Measurements from ENCODE around the gene TNFSF12. TPM values are rescaled to one million over a fixed set of nuclear protein-coding genes. Genes with fewer than 3 reads are reported as not detected.

TNFSF12 gene
- total RNA-seq, 1 experiment from 2014 or later: 0.33 TPM

- Histone ChIP-seq H3K27me3 (no peaks in the 10 kb centered on the region), H3K36me3 (peaks cover 59% of the 10 kb centered on the region), H3K9me3 (no peaks in the 10 kb centered on the region), H3K4me3 (no peak overlapping the region)
- no peak for DNase-seq
These were observed 27.6 kb downstream of the TNFSF12 start for GRCh38 chr17:7576432-7576937.

GRCh38 chr17:7577327-7578199 is 28.7 kb downstream of the TNFSF12 start:
- Histone ChIP-seq H3K27me3 (no peaks in the 10 kb centered on the region), H3K36me3 (peaks cover 59% of the 10 kb centered on the region), H3K4me3 (no peak overlapping the region), H3K9me3 (no peaks in the 10 kb centered on the region)
- DNase-seq: no peak

GRCh38 chr17:7579001-7579833 is 30.4 kb downstream of the TNFSF12 start, which contains the start of gene CD68:
TSS of gene CD68 (plus strand) at chr17:7579638. CDS start at chr17:7579678, 40 bp downstream.
- Histone ChIP-seq H3K36me3 (peaks cover 44% of the 10 kb centered on the region), H3K9me3 (no peaks in the 10 kb centered on the region), H3K27me3 (no peaks in the 10 kb centered on the region), H3K4me3 (peak within 1 kb of the TSS; percentile 30)
- peak; percentile 82 for DNase-seq

- no peak for DNase-seq
- Histone ChIP-seq H3K27me3 (no peaks in the 10 kb centered on the region), H3K4me3 (peak overlapping the region; percentile 30), H3K36me3 (peaks cover 36% of the 10 kb centered on the region), H3K9me3 (no peaks in the 10 kb centered on the region)
These were observed 31.2 kb downstream of the TNFSF12 start for GRCh38 chr17:7579834-7580603.

- H3K36me3 ChIP-seq: peaks cover 27% of the 10 kb centered on the region
- H3K27me3 ChIP-seq: no peaks in the 10 kb centered on the region
- no peaks in the 10 kb centered on the region for H3K9me3 ChIP-seq
- no peak for DNase-seq
- no peak overlapping the region for H3K4me3 ChIP-seq
These were observed 32.0 kb downstream of the TNFSF12 start for GRCh38 chr17:7580604-7581575.

GRCh38 chr17:7582396-7583252 is 33.8 kb downstream of the TNFSF12 start:
- Histone ChIP-seq H3K4me3 (no peak overlapping the region), H3K36me3 (peaks cover 10% of the 10 kb centered on the region), H3K27me3 (no peaks in the 10 kb centered on the region), H3K9me3 (no peaks in the 10 kb centered on the region)
- DNase-seq: no peak

GRCh38 chr17:7583253-7584109 is 34.6 kb downstream of the TNFSF12 start, which contains the start of gene MPDU1:
TSS of gene MPDU1 (plus strand) at chr17:7583852. CDS start at chr17:7583863, 11 bp downstream.
- Histone ChIP-seq H3K36me3 (peaks cover 5% of the 10 kb centered on the region; the same call in 1 of the 2 replicates), H3K9me3 (no peaks in the 10 kb centered on the region), H3K4me3 (peak within 1 kb of the TSS; percentile 83), H3K27me3 (no peaks in the 10 kb centered on the region)
- peak; percentile 89 for DNase-seq

GRCh38 chr17:7586673-7587419 is 38.0 kb downstream of the TNFSF12 start:
- no peak for DNase-seq
- Histone ChIP-seq H3K36me3 (peaks cover 2% of the 10 kb centered on the region; the same call in 1 of the 2 replicates), H3K9me3 (no peaks in the 10 kb centered on the region), H3K27me3 (no peaks in the 10 kb centered on the region), H3K4me3 (no peak overlapping the region)

- H3K27me3 ChIP-seq: no peaks in the 10 kb centered on the region
- no peak overlapping the region for H3K4me3 ChIP-seq
- DNase-seq: peak; percentile 67
- peaks cover 2% of the 10 kb centered on the region; the same call in 1 of the 2 replicates for H3K36me3 ChIP-seq
- no peaks in the 10 kb centered on the region for H3K9me3 ChIP-seq
These were observed 38.7 kb downstream of the TNFSF12 start for GRCh38 chr17:7587420-7588151.

GRCh38 chr17:7588553-7589203 is 39.8 kb downstream of the TNFSF12 start:
- Histone ChIP-seq H3K27me3 (no peaks in the 10 kb centered on the region), H3K4me3 (no peak overlapping the region), H3K9me3 (no peaks in the 10 kb centered on the region), H3K36me3 (peaks cover 2% of the 10 kb centered on the region; the same call in 1 of the 2 replicates)
- no peak for DNase-seq

- peaks cover 6% of the 10 kb centered on the region for H3K36me3 ChIP-seq
- no peak overlapping the region for H3K4me3 ChIP-seq
- no peak for DNase-seq
- no peaks in the 10 kb centered on the region for H3K27me3 ChIP-seq
- H3K9me3 ChIP-seq: no peaks in the 10 kb centered on the region
These were observed 40.5 kb downstream of the TNFSF12 start for GRCh38 chr17:7589204-7589868.

Measured in MG63 (cell line).